ENCODE measurements around the gene PIEZO2. TPM values are rescaled to one million over a fixed set of nuclear protein-coding genes. Genes with fewer than 3 reads are reported as not detected.

The PIEZO2 gene
- polyA plus RNA-seq, 1 donor (not counting 4 experiments of a cell fraction or from before 2014, with no cell fraction given) = not detected

GRCh38 chr18:10785798-10786197, 363.6 kb downstream of the PIEZO2 start:
- Histone ChIP-seq H3K4me1 (ENCODE audit: control insufficient read depth, extremely low read depth, insufficient read depth, low read length) (no peaks in the 10 kb centered on the region), H3K27ac (ENCODE audit: control insufficient read depth, insufficient read depth, low read length) (no peak overlapping the region)
- TF ChIP-seq EZH2 (IDR thresholded peaks at IDR 0.05; ENCODE audit: low read length) = no peak

GRCh38 chr18:10784596-10785202, 364.7 kb downstream of the PIEZO2 start:
- DNase-seq (ENCODE audit: low read depth, low spot score) = no peak
- H3K4me1 ChIP-seq (ENCODE audit: control insufficient read depth, extremely low read depth, insufficient read depth, low read length) = no peaks in the 10 kb centered on the region

More at GRCh38 chr18:10785798-10786197, 363.6 kb downstream of the PIEZO2 start:
- Histone ChIP-seq H3K9me1 (ENCODE audit: control insufficient read depth, extremely low read depth, insufficient read depth, low read length) (no peaks in the 10 kb centered on the region), H3K9me3 (ENCODE audit: control insufficient read depth, low read depth, low read length) (no peaks in the 10 kb centered on the region), H2AFZ (ENCODE audit: control insufficient read depth, low read length) (no peak overlapping the region), H3K4me3 (ENCODE audit: control insufficient read depth in 2 of 3, extremely low read depth in 1 of 3, insufficient read depth in 2 of 3, low read depth in 1 of 3, low read length in 3 of 3) (no peak overlapping the region), H3K36me3 (ENCODE audit: control insufficient read depth in 2 of 2, extremely low read depth in 1 of 2, insufficient read depth in 2 of 2, low read length in 2 of 2) (no peaks in the 10 kb centered on the region), H3K27me3 (ENCODE audit: control insufficient read depth, extremely low read depth, insufficient read depth, low read length) (no peaks in the 10 kb centered on the region), H3K9ac (ENCODE audit: control insufficient read depth, extremely low read depth, insufficient read depth, low read length) (no peak overlapping the region), H3K79me2 (ENCODE audit: control insufficient read depth, insufficient read depth, low read length) (no peaks in the 10 kb centered on the region), H4K20me1 (ENCODE audit: control insufficient read depth, extremely low read depth, insufficient read depth, low read length) (no peaks in the 10 kb centered on the region), H3K4me2 (ENCODE audit: control insufficient read depth, extremely low read depth, insufficient read depth, low read depth, low read length) (no peak overlapping the region)
- FAIRE-seq (no peak), DNase-seq (ENCODE audit: low read depth, low spot score) (no peak)
- dilution Hi-C loops (cut with MboI; ENCODE audit: extremely low pct_ligation_motif_present, low sequenced_read_pairs) = no loop called here

More at GRCh38 chr18:10784596-10785202, 364.7 kb downstream of the PIEZO2 start:
- Histone ChIP-seq H2AFZ (ENCODE audit: control insufficient read depth, low read length) (no peak overlapping the region), H4K20me1 (ENCODE audit: control insufficient read depth, extremely low read depth, insufficient read depth, low read length) (no peaks in the 10 kb centered on the region), H3K9ac (ENCODE audit: control insufficient read depth, extremely low read depth, insufficient read depth, low read length) (no peak overlapping the region), H3K4me2 (ENCODE audit: control insufficient read depth, extremely low read depth, insufficient read depth, low read depth, low read length) (no peak overlapping the region), H3K27ac (ENCODE audit: control insufficient read depth, insufficient read depth, low read length) (no peak overlapping the region), H3K4me3 (ENCODE audit: control insufficient read depth in 2 of 3, extremely low read depth in 1 of 3, insufficient read depth in 2 of 3, low read depth in 1 of 3, low read length in 3 of 3) (no peak overlapping the region), H3K79me2 (ENCODE audit: control insufficient read depth, insufficient read depth, low read length) (no peaks in the 10 kb centered on the region), H3K9me3 (ENCODE audit: control insufficient read depth, low read depth, low read length) (no peaks in the 10 kb centered on the region), H3K27me3 (ENCODE audit: control insufficient read depth, extremely low read depth, insufficient read depth, low read length) (no peaks in the 10 kb centered on the region), H3K9me1 (ENCODE audit: control insufficient read depth, extremely low read depth, insufficient read depth, low read length) (no peaks in the 10 kb centered on the region), H3K36me3 (ENCODE audit: control insufficient read depth in 2 of 2, extremely low read depth in 1 of 2, insufficient read depth in 2 of 2, low read length in 2 of 2) (no peaks in the 10 kb centered on the region)
- dilution Hi-C loops (cut with MboI; ENCODE audit: extremely low pct_ligation_motif_present, low sequenced_read_pairs) = no loop called here
- TF ChIP-seq EZH2 (IDR thresholded peaks at IDR 0.05; ENCODE audit: low read length) = no peak
- no peak for TF ChIP-seq CTCF (optimal IDR thresholded peaks at IDR 0.05 in 1 of 3, IDR thresholded peaks at IDR 0.05 in 1 of 3, conservative IDR thresholded peaks at IDR 0.05 in 1 of 3; ENCODE audit: extremely low read depth in 1 of 3, insufficient read depth in 2 of 3, low read length in 3 of 3)
- FAIRE-seq = no peak

Measured in keratinocyte (primary cell).